SK-N-SH treated with all-trans-retinoic acid at 6 μM for 48 hours (cell line): Measurements from ENCODE around the gene PPP3CA.

ENCODE experiments used
- ATAC-seq: fragments of 200-7000 bp; cut with Tn5 transposase; 3 replicates; pipeline ENCODE4 v1.9.1; 2020; ENCODE audit warnings: mild to moderate bottlenecking, moderate library complexity
- ARNTL ChIP-seq: fragments of 450-650 bp; formaldehyde crosslinking; IDR thresholded peaks from 2 replicates; pipeline ENCODE4 v1.5.0; 2020; ENCODE audit warnings: low read depth, mild to moderate bottlenecking, moderate library complexity, borderline replicate concordance
- BACH2 ChIP-seq: fragments of 250-450 bp; sonication (Bioruptor Pico); IDR thresholded peaks from 2 replicates; pipeline ENCODE4 v1.9.0; 2021; ENCODE audit warnings: mild to moderate bottlenecking, borderline replicate concordance
- CREB5 ChIP-seq: fragments of 250-450 bp; sonication (Bioruptor Pico); IDR thresholded peaks from 2 replicates; pipeline ENCODE4 v1.5.1; 2020; ENCODE audit warnings: low read depth, mild to moderate bottlenecking, moderate library complexity
- CSDC2 ChIP-seq: fragments of 250-450 bp; sonication (Bioruptor Pico); IDR thresholded peaks from 2 replicates; pipeline ENCODE4 v1.5.0; 2020; ENCODE audit warnings: mild to moderate bottlenecking, moderate library complexity
- CSRNP3 ChIP-seq: fragments of 250-450 bp; sonication (Bioruptor Pico); IDR thresholded peaks from 2 replicates; pipeline ENCODE4 v1.5.1; 2021; ENCODE audit warnings: mild to moderate bottlenecking, moderate library complexity
- ESRRG ChIP-seq: fragments of 250-450 bp; sonication (Bioruptor Pico); IDR thresholded peaks from 2 replicates; pipeline ENCODE4 v1.6.1; 2021; ENCODE audit warnings: mild to moderate bottlenecking
- GLIS3 ChIP-seq: fragments of 250-450 bp; sonication (Bioruptor Pico); IDR thresholded peaks from 2 replicates; pipeline ENCODE4 v1.5.0; 2020; ENCODE audit warnings: mild to moderate bottlenecking, moderate library complexity
- ISL1 ChIP-seq: fragments of 250-450 bp; sonication (Bioruptor Pico); IDR thresholded peaks from 2 replicates; pipeline ENCODE4 v2.1.2; 2022; ENCODE audit warnings: mild to moderate bottlenecking, moderate library complexity
- POU6F1 ChIP-seq: fragments of 250-450 bp; sonication (Bioruptor Pico); IDR thresholded peaks from 2 replicates; pipeline ENCODE4 v1.8.0; 2021; ENCODE audit warnings: low read depth, mild to moderate bottlenecking, moderate library complexity, borderline replicate concordance
- PPARA ChIP-seq: fragments of 250-450 bp; sonication (Bioruptor Pico); IDR thresholded peaks from 2 replicates; pipeline ENCODE4 v1.5.0; 2020; ENCODE audit warnings: mild to moderate bottlenecking, borderline replicate concordance
- RARB ChIP-seq: fragments of 250-450 bp; sonication (Bioruptor Pico); IDR thresholded peaks from 2 replicates; pipeline ENCODE4 v1.8.0; 2021; ENCODE audit warnings: mild to moderate bottlenecking, moderate library complexity
- ZC3H10 ChIP-seq: fragments of 250-450 bp; sonication (Bioruptor Pico); IDR thresholded peaks from 2 replicates; pipeline ENCODE4 v1.5.1; 2021; ENCODE audit warnings: mild to moderate bottlenecking, moderate library complexity
- ZFP30 ChIP-seq: fragments of 450-650 bp; formaldehyde crosslinking; IDR thresholded peaks from 2 replicates; pipeline ENCODE4 v1.5.0; 2022; ENCODE audit warnings: mild to moderate bottlenecking, moderate library complexity
- ZNF565 ChIP-seq: fragments of 450-650 bp; formaldehyde crosslinking; conservative IDR thresholded peaks from 2 replicates; pipeline ENCODE4 v1.5.0; 2020; ENCODE audit warnings: low read depth, mild to moderate bottlenecking, moderate library complexity
- ZNF70 ChIP-seq: fragments of 450-650 bp; formaldehyde crosslinking; IDR thresholded peaks from 2 replicates; pipeline ENCODE4 v1.5.0; 2020; ENCODE audit warnings: mild to moderate bottlenecking, moderate library complexity
- TF ChIP-seq, protein P1 (sequence below): fragments of 250-450 bp; sonication (Bioruptor Pico); IDR thresholded peaks from 2 replicates; pipeline ENCODE4 v1.8.0; 2020; ENCODE audit warnings: mild to moderate bottlenecking, moderate library complexity, borderline replicate concordance

PPP3CA gene

GRCh38 chr4:101366331-101366730, 19.0 kb upstream of the PPP3CA start:
- peak; percentile 68 for ATAC-seq
- TF ChIP-seq ZC3H10 (CRISPR knock-in tag) (no peak), ISL1 (CRISPR knock-in tag) (peak; percentile 41; the same call in 1 of the 2 replicates)

GRCh38 chr4:101357751-101358150, 10.4 kb upstream of the PPP3CA start:
- TF ChIP-seq PPARA (no peak), ZC3H10 (CRISPR knock-in tag) (no peak), ZNF70 (CRISPR knock-in tag) (no peak), ESRRG (no peak)
- ATAC-seq: peak; percentile 56

- ATAC-seq: peak; percentile 94
- no peak for TF ChIP-seq ZC3H10 (CRISPR knock-in tag)
- TF ChIP-seq RARB (CRISPR knock-in tag): no peak
- TF ChIP-seq CREB5: no peak
- no peak for TF ChIP-seq CSRNP3 (CRISPR knock-in tag)
- TF ChIP-seq POU6F1: no peak
- TF ChIP-seq ISL1 (CRISPR knock-in tag): peak; percentile 67
- TF ChIP-seq ARNTL: no peak
- TF ChIP-seq ZFP30 (CRISPR knock-in tag): no peak
- no peak for TF ChIP-seq ZNF565 (CRISPR knock-in tag)
These were observed 9.6 kb upstream of the PPP3CA start for GRCh38 chr4:101356928-101357327.

- peak; percentile 65 for ATAC-seq
- TF ChIP-seq ZNF70 (CRISPR knock-in tag): no peak
- no peak for TF ChIP-seq GLIS3 (CRISPR knock-in tag)
- TF ChIP-seq POU6F1: no peak
- no peak for TF ChIP-seq CSDC2 (CRISPR knock-in tag)
- TF ChIP-seq PPARA: no peak
- TF ChIP-seq, protein P1, sequence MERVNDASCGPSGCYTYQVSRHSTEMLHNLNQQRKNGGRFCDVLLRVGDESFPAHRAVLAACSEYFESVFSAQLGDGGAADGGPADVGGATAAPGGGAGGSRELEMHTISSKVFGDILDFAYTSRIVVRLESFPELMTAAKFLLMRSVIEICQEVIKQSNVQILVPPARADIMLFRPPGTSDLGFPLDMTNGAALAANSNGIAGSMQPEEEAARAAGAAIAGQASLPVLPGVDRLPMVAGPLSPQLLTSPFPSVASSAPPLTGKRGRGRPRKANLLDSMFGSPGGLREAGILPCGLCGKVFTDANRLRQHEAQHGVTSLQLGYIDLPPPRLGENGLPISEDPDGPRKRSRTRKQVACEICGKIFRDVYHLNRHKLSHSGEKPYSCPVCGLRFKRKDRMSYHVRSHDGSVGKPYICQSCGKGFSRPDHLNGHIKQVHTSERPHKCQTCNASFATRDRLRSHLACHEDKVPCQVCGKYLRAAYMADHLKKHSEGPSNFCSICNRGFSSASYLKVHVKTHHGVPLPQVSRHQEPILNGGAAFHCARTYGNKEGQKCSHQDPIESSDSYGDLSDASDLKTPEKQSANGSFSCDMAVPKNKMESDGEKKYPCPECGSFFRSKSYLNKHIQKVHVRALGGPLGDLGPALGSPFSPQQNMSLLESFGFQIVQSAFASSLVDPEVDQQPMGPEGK (CRISPR knock-in tag): no peak
These were observed 8.7 kb upstream of the PPP3CA start for GRCh38 chr4:101355767-101356702.

DNA sequence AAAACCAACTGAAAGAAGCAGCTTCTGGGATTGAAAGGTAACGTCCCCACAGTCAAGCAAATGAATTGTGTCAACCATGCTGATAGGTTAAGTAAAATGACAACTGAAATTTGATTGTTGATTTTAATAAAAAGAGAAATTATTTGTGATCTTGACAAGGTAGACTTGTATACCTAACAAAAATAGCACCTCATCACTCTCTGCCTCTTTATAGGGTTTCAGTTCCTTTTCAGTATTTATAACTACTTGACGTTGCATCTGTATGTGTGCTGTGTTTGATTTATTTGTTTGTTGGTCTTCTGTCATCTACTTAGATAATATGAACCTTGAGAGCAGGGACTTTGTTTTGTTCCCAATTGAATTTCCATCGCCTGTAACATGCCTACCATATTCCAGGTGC, 7.9 kb upstream of the PPP3CA start:
- TF ChIP-seq CSDC2 (CRISPR knock-in tag) (no peak), BACH2 (CRISPR knock-in tag) (no peak)
- no peak for ATAC-seq

GRCh38 chr4:101349801-101350064, 2.4 kb upstream of the PPP3CA start:
- TF ChIP-seq CSRNP3 (CRISPR knock-in tag): no peak
- TF ChIP-seq, protein P1 (CRISPR knock-in tag): no peak
- no peak for ATAC-seq
